GM23248 (cell line): ENCODE measurements around the gene ADH1C. TPM values are rescaled to one million over a fixed set of nuclear protein-coding genes. Genes with fewer than 3 reads are reported as not detected.
"Not testable (repeated sequence)": the region's sequence is repeated elsewhere in the genome, so short reads cannot be mapped to it uniquely, and the experiment has no call there.

Experiments used
- DNase-seq: peaks from one replicate; pipeline ENCODE4 v3.0.0-alpha.2; 2015
- H2AFZ ChIP-seq: fragments of 200-600 bp; sonication (generic); 2 replicates; pipeline ENCODE4 v1.6.1; 2016; ENCODE audit warnings: antibody characterized with exemption
- H3F3A ChIP-seq: fragments of 200-600 bp; sonication (generic); 2 replicates; pipeline ENCODE4 v1.6.1; 2016; ENCODE audit warnings: mild to moderate bottlenecking, antibody characterized with exemption, mixed run types; ENCODE audit not compliant: insufficient read depth
- H3K27ac ChIP-seq: fragments of 200-600 bp; sonication (generic); 2 replicates; pipeline ENCODE4 v1.5.1; 2016; ENCODE audit warnings: mild to moderate bottlenecking
- H3K27me3 ChIP-seq: fragments of 200-600 bp; sonication (generic); replicated peaks from 2 replicates; pipeline ENCODE4 v1.6.1; 2016; ENCODE audit warnings: mild to moderate bottlenecking; ENCODE audit not compliant: insufficient read depth
- H3K36me3 ChIP-seq: fragments of 200-600 bp; sonication (generic); 2 replicates; pipeline ENCODE4 v1.6.1; 2016; ENCODE audit warnings: low read depth, mild to moderate bottlenecking
- H3K4me1 ChIP-seq: fragments of 200-600 bp; sonication (generic); 2 replicates; pipeline ENCODE4 v1.6.1; 2016; ENCODE audit warnings: mild to moderate bottlenecking; ENCODE audit not compliant: insufficient read depth
- H3K4me2 ChIP-seq: fragments of 200-600 bp; sonication (generic); one replicate; pipeline ENCODE4 v1.6.1; 2016; ENCODE audit warnings: mild to moderate bottlenecking; ENCODE audit not compliant: unreplicated experiment
- H3K4me3 ChIP-seq: fragments of 200-600 bp; sonication (generic); 2 replicates; pipeline ENCODE4 v1.5.1; 2016; ENCODE audit warnings: mild to moderate bottlenecking
- H3K79me2 ChIP-seq: fragments of 200-600 bp; sonication (generic); 2 replicates; pipeline ENCODE4 v1.6.1; 2016; ENCODE audit warnings: mild to moderate bottlenecking; ENCODE audit not compliant: insufficient read depth
- H3K9ac ChIP-seq: fragments of 200-600 bp; sonication (generic); 2 replicates; pipeline ENCODE4 v1.6.1; 2016; ENCODE audit warnings: mild to moderate bottlenecking
- H3K9me2 ChIP-seq: fragments of 200-600 bp; sonication (generic); 2 replicates; pipeline ENCODE4 v1.6.1; 2016; ENCODE audit warnings: mixed run types, mild to moderate bottlenecking, moderate library complexity; ENCODE audit not compliant: insufficient read depth
- H3K9me3 ChIP-seq: fragments of 200-600 bp; sonication (generic); one replicate; pipeline ENCODE4 v1.6.1; 2017; ENCODE audit warnings: low read depth
- H4K20me1 ChIP-seq: fragments of 200-600 bp; sonication (generic); 2 replicates; pipeline ENCODE4 v1.6.0; 2016; ENCODE audit not compliant: insufficient read depth
- EZH2 ChIP-seq: fragments of 200-600 bp; sonication (generic); IDR thresholded peaks from 2 replicates; pipeline ENCODE4 v1.6.1; 2018; ENCODE audit warnings: antibody characterized with exemption, mild to moderate bottlenecking; ENCODE audit not compliant: insufficient read depth, poor library complexity, severe bottlenecking
- EZH2phosphoT487 ChIP-seq: fragments of 200-600 bp; sonication (generic); IDR thresholded peaks from 2 replicates; pipeline ENCODE4 v1.6.1; 2018; ENCODE audit warnings: antibody characterized with exemption, moderate library complexity, mild to moderate bottlenecking, low read depth; ENCODE audit not compliant: insufficient read depth
- WGBS, 2 experiments: methylation state at CpG; one replicate each; pipeline ENCODE4 v1.1.6; 2015 to 2017; ENCODE audit warnings: low lambda C conversion rate in 2 of 2, low coverage in 1 of 2; ENCODE audit errors: missing lambda C conversion rate in 2 of 2; 5-methylcytosine and 5-hydroxymethylcytosine counted together
- in situ Hi-C: fragments of 300-500 bp; cut with MboI; formaldehyde crosslinking; loops from 2 replicates; pipeline ENCODE4 v1.15.0; 2020
- polyA plus RNA-seq: library from polyadenylated mRNA; unstranded; fragments of >200 nt; fragmentation: Nextera tagmentation; extraction: Ambion mirVana; gene quantifications from 2 replicates; pipeline ENCODE4 v1.2.1, GENCODE V29; 2016
- total RNA-seq: library from RNA; depleted of rRNA; stranded (reverse); fragments of >200 nt; shearing (Covaris generic); gene quantifications from 2 replicates; pipeline ENCODE4 v1.2.3, GENCODE V29; 2014

ADH1C gene
- total and polyA plus RNA-seq, 2 experiments from 2014 or later: not detected

DNA sequence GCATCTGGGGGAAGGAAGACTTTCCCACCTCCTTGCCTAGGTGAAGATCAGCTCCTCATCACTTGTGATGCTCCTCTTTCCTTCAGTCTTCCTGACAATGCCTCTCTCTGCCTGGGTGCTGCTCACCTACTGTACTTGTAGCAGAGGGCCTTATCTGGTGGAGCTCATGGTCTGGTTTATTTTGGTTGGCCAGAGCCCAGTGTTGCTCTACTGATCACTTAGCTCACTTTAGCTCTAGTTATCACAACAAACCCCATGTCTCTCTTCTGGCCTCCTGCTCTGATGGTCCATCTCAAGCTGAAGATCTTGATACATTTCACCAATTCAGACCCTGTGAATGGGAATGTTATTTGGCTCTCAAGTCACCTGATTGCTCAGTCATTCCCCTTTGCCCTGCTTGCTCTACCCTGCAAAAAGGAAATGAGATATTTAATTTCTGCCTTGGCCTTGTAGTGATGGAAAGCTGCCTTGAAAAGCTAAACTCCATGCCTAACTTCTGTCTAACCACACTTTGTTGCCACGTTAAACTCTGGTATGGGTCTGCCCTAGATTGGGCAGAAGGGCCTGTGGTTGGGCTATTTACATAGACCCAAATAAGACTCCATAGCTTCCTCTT is 30.3 kb upstream of the ADH1C start:
- H3K27ac ChIP-seq: peak overlapping the region; percentile 99
- TF ChIP-seq EZH2 (no peak), EZH2phosphoT487 (no peak)
- H3F3A ChIP-seq: peaks cover 27% of the 10 kb centered on the region
- no peaks in the 10 kb centered on the region for H3K79me2 ChIP-seq
- no peaks in the 10 kb centered on the region for H4K20me1 ChIP-seq
- in situ Hi-C loops: no loop called here
- no peak for DNase-seq
- no peaks in the 10 kb centered on the region for H3K36me3 ChIP-seq
- peaks cover 7% of the 10 kb centered on the region; the same call in 1 of the 2 replicates for H3K9me2 ChIP-seq
- H3K9me3 ChIP-seq: no peaks in the 10 kb centered on the region
- H3K27me3 ChIP-seq: no peaks in the 10 kb centered on the region
- H3K9ac ChIP-seq: peak overlapping the region; percentile 80; the same call in 1 of the 2 replicates
- H3K4me2 ChIP-seq: no peak overlapping the region
- WGBS, 2 experiments: 8 to 20% methylated on average over 1 of the region's 1 CpG
- peak overlapping the region; percentile 72 for H2AFZ ChIP-seq
- H3K4me3 ChIP-seq: no peak overlapping the region
- peaks cover 37% of the 10 kb centered on the region for H3K4me1 ChIP-seq

DNA sequence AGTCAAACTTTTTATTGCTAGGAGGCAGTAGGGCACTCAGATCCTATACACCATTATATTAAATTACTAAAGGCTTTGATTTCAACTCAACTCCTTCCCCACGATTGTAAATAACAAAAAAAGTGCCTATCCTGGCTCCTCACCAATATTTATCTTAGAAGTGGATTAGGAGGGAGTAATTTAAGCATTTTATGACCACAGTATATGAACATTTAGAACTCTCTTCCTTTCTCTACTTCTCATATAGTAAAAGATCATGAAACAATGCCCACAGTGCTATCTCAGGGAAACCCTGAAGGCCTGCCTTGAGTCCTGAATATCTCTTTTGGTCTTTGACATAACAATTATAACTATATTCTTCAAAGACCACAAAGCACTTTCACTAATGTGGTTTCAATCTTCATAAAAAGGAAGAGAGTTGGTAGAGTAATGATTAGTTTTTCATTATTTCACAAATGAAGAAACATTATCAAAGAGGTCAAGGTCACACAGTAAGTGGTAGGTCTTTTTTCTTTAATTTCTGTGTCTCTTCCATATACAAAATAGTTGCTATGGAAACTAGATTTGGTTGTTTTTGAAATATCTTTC is 29.1 kb upstream of the ADH1C start:
- Histone ChIP-seq H3F3A (peaks cover 26% of the 10 kb centered on the region), H3K27me3 (no peaks in the 10 kb centered on the region), H3K36me3 (no peaks in the 10 kb centered on the region), H3K9me3 (no peaks in the 10 kb centered on the region), H3K4me3 (no peak overlapping the region), H4K20me1 (no peaks in the 10 kb centered on the region), H2AFZ (no peak overlapping the region), H3K9ac (no peak overlapping the region), H3K4me2 (no peak overlapping the region), H3K9me2 (peaks cover 7% of the 10 kb centered on the region; the same call in 1 of the 2 replicates), H3K79me2 (no peaks in the 10 kb centered on the region), H3K27ac (no peak overlapping the region), H3K4me1 (peaks cover 37% of the 10 kb centered on the region)
- DNase-seq: no peak
- WGBS, 2 experiments: 25 to 40% methylated on average over 1 of the region's 1 CpG
- TF ChIP-seq EZH2 (no peak), EZH2phosphoT487 (no peak)
- in situ Hi-C loops: no loop called here

DNA sequence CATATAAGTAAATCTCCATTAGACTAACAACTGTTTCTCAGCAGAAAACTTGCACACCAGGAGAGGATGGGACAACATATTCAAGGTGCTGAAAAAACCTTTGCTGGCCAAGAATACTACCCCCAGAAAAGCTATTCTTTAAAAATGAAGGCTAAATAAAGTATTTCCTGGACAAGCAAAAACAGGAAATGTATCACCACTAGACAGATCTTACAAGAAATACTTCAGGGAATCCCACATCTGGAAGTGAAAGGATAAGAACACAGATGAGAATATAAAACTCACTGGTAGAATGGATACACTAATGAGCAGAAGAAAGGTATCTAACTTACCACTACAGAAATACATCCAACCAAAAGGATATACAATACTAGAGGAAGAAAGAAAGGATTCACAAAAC is 27.0 kb upstream of the ADH1C start:
- Histone ChIP-seq H3K36me3 (no peaks in the 10 kb centered on the region), H2AFZ (peak overlapping the region; percentile 43; the same call in 1 of the 2 replicates), H3F3A (peaks cover 26% of the 10 kb centered on the region), H3K4me2 (no peak overlapping the region), H3K27me3 (no peaks in the 10 kb centered on the region), H3K9ac (no peak overlapping the region), H4K20me1 (no peaks in the 10 kb centered on the region), H3K9me3 (no peaks in the 10 kb centered on the region), H3K9me2 (peaks cover 7% of the 10 kb centered on the region; the same call in 1 of the 2 replicates), H3K4me1 (peaks cover 29% of the 10 kb centered on the region), H3K27ac (no peak overlapping the region), H3K79me2 (no peaks in the 10 kb centered on the region), H3K4me3 (no peak overlapping the region)
- no peak for TF ChIP-seq EZH2phosphoT487
- TF ChIP-seq EZH2: no peak
- no peak for DNase-seq
- in situ Hi-C loops: no loop called here

DNA sequence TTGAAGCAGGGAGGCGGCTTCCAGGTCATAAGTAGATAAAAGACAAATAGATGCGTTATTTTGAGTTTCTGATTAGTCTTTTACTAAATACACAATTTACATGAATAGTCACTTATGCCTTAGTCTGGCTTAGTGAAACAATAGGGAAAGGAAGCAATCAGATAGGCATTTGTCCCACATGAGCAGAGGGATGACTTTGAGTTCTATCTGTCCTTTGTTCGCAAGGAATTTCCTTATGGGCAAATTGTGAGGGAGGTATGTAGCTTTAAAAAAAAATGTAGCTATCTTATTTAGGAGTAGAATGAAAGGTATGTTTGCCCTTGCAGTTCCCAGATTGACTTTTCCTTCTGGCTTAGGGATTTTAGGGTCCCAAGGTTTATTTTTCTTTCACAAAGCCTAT is 26.3 kb upstream of the ADH1C start:
- Histone ChIP-seq H2AFZ (no peak overlapping the region), H3K9me2 (peaks cover 7% of the 10 kb centered on the region; the same call in 1 of the 2 replicates), H3K4me3 (no peak overlapping the region), H3K27ac (no peak overlapping the region), H3K4me1 (peaks cover 23% of the 10 kb centered on the region), H3K9me3 (no peaks in the 10 kb centered on the region), H3K36me3 (no peaks in the 10 kb centered on the region), H4K20me1 (no peaks in the 10 kb centered on the region), H3K27me3 (no peaks in the 10 kb centered on the region), H3F3A (peaks cover 26% of the 10 kb centered on the region), H3K9ac (no peak overlapping the region), H3K79me2 (no peaks in the 10 kb centered on the region), H3K4me2 (no peak overlapping the region)
- TF ChIP-seq EZH2 (no peak), EZH2phosphoT487 (no peak)
- in situ Hi-C loops: no loop called here
- WGBS, 2 experiments: 94 to 98% methylated on average over 3 of the region's 3 CpGs
- DNase-seq: no peak

DNA sequence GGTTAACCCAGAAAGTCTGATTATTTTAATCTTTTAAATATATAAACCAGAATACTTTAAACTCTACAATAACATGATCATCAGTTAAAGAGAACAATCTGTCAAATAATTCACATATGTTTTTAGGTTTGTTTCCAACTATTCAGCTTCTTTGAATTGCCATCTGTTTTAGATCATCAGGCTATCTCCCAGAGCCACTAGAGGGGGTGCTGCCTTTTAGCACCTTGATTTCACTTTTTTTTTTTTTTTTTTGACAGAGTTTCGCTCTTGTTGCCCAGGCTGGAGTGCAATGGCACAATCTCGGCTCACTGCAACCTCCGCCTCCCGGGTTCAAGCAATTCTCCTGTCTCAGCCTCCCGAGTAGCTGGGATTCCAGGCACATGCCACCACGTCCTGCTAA is 24.8 kb upstream of the ADH1C start:
- H3K36me3 ChIP-seq, H3K4me2 ChIP-seq, H3K4me3 ChIP-seq, H3K27ac ChIP-seq, H2AFZ ChIP-seq, H3K4me1 ChIP-seq, H3K27me3 ChIP-seq, H3K79me2 ChIP-seq, H3K9me2 ChIP-seq, H3K9ac ChIP-seq, in situ Hi-C loops, H4K20me1 ChIP-seq, H3K9me3 ChIP-seq: not testable (repeated sequence)
- whole genome bisulfite sequencing, 2 experiments: 53 to 67% methylated on average over 5 to 6 of the region's 6 CpGs
- DNase-seq: peak; percentile 66
- H3F3A ChIP-seq: peaks cover 10% of the 10 kb centered on the region

DNA sequence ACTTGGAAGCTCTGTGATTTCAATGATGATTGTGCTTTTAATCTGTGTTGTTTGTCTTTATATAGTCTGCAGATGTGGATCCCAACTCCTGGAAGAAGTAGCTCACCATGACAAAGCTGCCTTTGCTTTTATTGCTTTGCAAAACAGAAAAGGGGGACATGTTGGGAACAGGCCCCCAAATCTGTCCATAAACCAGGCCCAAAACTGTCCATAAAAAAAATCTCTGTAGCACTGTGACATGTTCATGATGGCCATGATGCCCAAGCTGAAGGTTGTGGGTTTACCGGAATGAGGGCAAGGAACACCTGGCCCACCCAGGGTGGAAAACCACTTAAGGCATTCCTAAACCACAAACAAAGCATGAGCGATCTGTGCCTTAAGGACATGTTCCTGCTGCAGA is 19.9 kb upstream of the ADH1C start:
- H2AFZ ChIP-seq, H3K36me3 ChIP-seq, H3K27me3 ChIP-seq, H3K27ac ChIP-seq, H3K9me2 ChIP-seq, H3K9ac ChIP-seq, in situ Hi-C loops, H3K9me3 ChIP-seq, DNase-seq, H3K4me2 ChIP-seq, H3F3A ChIP-seq, H3K4me3 ChIP-seq, H3K4me1 ChIP-seq, H4K20me1 ChIP-seq, H3K79me2 ChIP-seq: not testable (repeated sequence)
- WGBS, 2 experiments: 86 to 87% methylated on average over 2 of the region's 2 CpGs

DNA sequence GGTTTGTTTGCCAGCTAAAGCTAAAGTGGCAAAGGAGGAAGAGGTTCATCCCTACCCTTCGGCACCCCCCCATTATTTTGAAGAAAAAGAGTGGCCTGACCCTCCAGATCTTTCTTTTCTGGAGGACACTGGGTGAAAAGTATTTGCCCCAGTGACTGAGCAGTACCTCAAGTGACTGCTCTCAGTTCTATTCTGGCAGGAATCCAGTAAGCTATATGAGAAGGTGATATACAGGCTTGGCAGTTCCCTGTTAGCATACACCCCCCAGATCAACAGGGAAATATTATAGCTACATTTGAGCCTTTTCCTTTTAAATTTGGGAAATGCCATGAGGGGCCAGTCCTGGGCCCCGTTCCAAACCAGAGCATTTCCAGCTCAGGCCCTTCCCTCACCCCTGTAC is 15.3 kb upstream of the ADH1C start:
- DNase-seq, H3K4me2 ChIP-seq, H3K4me3 ChIP-seq, H3K36me3 ChIP-seq, H3K79me2 ChIP-seq, H3K9me2 ChIP-seq, H3K27ac ChIP-seq, H3K9ac ChIP-seq, H4K20me1 ChIP-seq, H2AFZ ChIP-seq, H3K27me3 ChIP-seq, H3F3A ChIP-seq, H3K4me1 ChIP-seq, H3K9me3 ChIP-seq, in situ Hi-C loops: not testable (repeated sequence)
- WGBS, 2 experiments: 48 to 51% methylated on average over 2 of the region's 2 CpGs
